Tibial nerve (tissue), 4 donors: ENCODE results near the gene BAIAP2L1.

Source experiments
- EP300 ChIP-seq, 2 donors: sonication (generic); formaldehyde crosslinking; IDR thresholded peaks; one replicate each; pipeline ENCODE4 v1.6.1; 2017; ENCODE audit warnings: antibody characterized with exemption in 2 of 2, mild to moderate bottlenecking in 1 of 2
- POLR2A ChIP-seq, 2 donors: fragments of 450-650 bp; IDR thresholded peaks; one replicate each; pipeline ENCODE4 v1.6.1; 2017; ENCODE audit warnings: antibody characterized with exemption in 2 of 2, mild to moderate bottlenecking in 2 of 2, moderate library complexity in 2 of 2
- TF ChIP-seq, protein P1 (sequence below), 5 experiments: fragments of 200-600 bp in 3 of 5; fragments of 450-650 bp in 2 of 5; sonication (generic) in 3 of 5; IDR thresholded peaks; one replicate each; pipeline ENCODE4 v1.5.1; 2016 to 2019; ENCODE audit warnings: antibody characterized with exemption in 5 of 5, mild to moderate bottlenecking in 3 of 5, moderate library complexity in 2 of 5

GRCh38 chr7:98280296-98280695 lies 120.6 kb downstream of the BAIAP2L1 start:
- TF ChIP-seq, protein P1, sequence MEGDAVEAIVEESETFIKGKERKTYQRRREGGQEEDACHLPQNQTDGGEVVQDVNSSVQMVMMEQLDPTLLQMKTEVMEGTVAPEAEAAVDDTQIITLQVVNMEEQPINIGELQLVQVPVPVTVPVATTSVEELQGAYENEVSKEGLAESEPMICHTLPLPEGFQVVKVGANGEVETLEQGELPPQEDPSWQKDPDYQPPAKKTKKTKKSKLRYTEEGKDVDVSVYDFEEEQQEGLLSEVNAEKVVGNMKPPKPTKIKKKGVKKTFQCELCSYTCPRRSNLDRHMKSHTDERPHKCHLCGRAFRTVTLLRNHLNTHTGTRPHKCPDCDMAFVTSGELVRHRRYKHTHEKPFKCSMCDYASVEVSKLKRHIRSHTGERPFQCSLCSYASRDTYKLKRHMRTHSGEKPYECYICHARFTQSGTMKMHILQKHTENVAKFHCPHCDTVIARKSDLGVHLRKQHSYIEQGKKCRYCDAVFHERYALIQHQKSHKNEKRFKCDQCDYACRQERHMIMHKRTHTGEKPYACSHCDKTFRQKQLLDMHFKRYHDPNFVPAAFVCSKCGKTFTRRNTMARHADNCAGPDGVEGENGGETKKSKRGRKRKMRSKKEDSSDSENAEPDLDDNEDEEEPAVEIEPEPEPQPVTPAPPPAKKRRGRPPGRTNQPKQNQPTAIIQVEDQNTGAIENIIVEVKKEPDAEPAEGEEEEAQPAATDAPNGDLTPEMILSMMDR (IDR thresholded peaks at IDR 0.05) = no peak
- TF ChIP-seq POLR2A (IDR thresholded peaks at IDR 0.05) = no peak
- TF ChIP-seq EP300 (IDR thresholded peaks at IDR 0.05) = no peak
